HepG2 (cell line): ENCODE measurements around the gene PSMD4. TPM values are rescaled to one million over a fixed set of nuclear protein-coding genes. Genes with fewer than 3 reads are reported as not detected.

ENCODE experiments used
- FIP1L1 ChIP-seq: fragments of 200-400 bp; formaldehyde crosslinking; IDR thresholded peaks from 2 replicates; pipeline ENCODE4 v1.6.1; 2018; ENCODE audit warnings: low read depth, mild to moderate bottlenecking, low read length, moderate library complexity, borderline replicate concordance; ENCODE audit not compliant: insufficient read depth
- FOXJ3 ChIP-seq: sonication (generic); formaldehyde crosslinking; IDR thresholded peaks from 2 replicates; pipeline ENCODE4 v1.4.0; 2020; ENCODE audit warnings: missing genetic modification reagents, mild to moderate bottlenecking, borderline replicate concordance
- HDAC1 ChIP-seq: sonication (generic); formaldehyde crosslinking; IDR thresholded peaks from 2 replicates; pipeline ENCODE4 v1.5.1; 2020; ENCODE audit warnings: mild to moderate bottlenecking, missing genetic modification reagents
- HNRNPLL ChIP-seq: fragments of 200-400 bp; formaldehyde crosslinking; IDR thresholded peaks from 2 replicates; pipeline ENCODE4 v1.6.1; 2017; ENCODE audit warnings: mild to moderate bottlenecking, low read depth, low read length; ENCODE audit not compliant: poor library complexity, severe bottlenecking
- KDM3A ChIP-seq: IDR thresholded peaks from 2 replicates; pipeline ENCODE4 v1.6.1; 2018; ENCODE audit warnings: low read depth, missing compliant biosample characterization
- MNT ChIP-seq: fragments of 450-650 bp; IDR thresholded peaks from 2 replicates; pipeline ENCODE4 v1.6.1; 2016
- SIN3B ChIP-seq: fragments of 150-350 bp; IDR thresholded peaks from 2 replicates; pipeline ENCODE4 v1.6.1; 2014; ENCODE audit warnings: low read length
- THAP8 ChIP-seq: sonication (generic); formaldehyde crosslinking; IDR thresholded peaks from 2 replicates; pipeline ENCODE4 v1.5.1; 2020; ENCODE audit warnings: missing genetic modification reagents, mild to moderate bottlenecking, borderline replicate concordance
- THRA ChIP-seq: sonication (generic); formaldehyde crosslinking; IDR thresholded peaks from 2 replicates; pipeline ENCODE4 v1.4.0; 2020; ENCODE audit warnings: missing genetic modification reagents, borderline replicate concordance
- XRCC5 ChIP-seq: fragments of 200-400 bp; formaldehyde crosslinking; optimal IDR thresholded peaks from 2 replicates; pipeline ENCODE3; 2017; ENCODE audit warnings: mild to moderate bottlenecking, low read length
- ZHX2 ChIP-seq, 2 experiments: sonication (generic) in 1 of 2; formaldehyde crosslinking in 1 of 2; IDR thresholded peaks; 2 replicates each; pipeline versions ENCODE4 v1.6.1 to v1.9.0; 2014 to 2022; ENCODE audit warnings: antibody characterized with exemption in 1 of 2, borderline replicate concordance in 1 of 2, inconsistent platforms in 1 of 2, low read depth in 1 of 2, missing genetic modification reagents in 1 of 2
- ZNF230 ChIP-seq: sonication (generic); formaldehyde crosslinking; IDR thresholded peaks from 2 replicates; pipeline ENCODE4 v1.4.0; 2020; ENCODE audit warnings: mild to moderate bottlenecking, missing genetic modification reagents
- ZNF292 ChIP-seq: sonication (generic); formaldehyde crosslinking; IDR thresholded peaks from 2 replicates; pipeline ENCODE4 v1.8.1; 2022; ENCODE audit warnings: mild to moderate bottlenecking, low read depth, missing genetic modification reagents, borderline replicate concordance
- ZNF441 ChIP-seq: sonication (generic); formaldehyde crosslinking; IDR thresholded peaks from 2 replicates; pipeline ENCODE4 v1.7.0; 2021; ENCODE audit warnings: missing genetic modification reagents, borderline replicate concordance
- ZNF446 ChIP-seq: sonication (generic); formaldehyde crosslinking; IDR thresholded peaks from 2 replicates; pipeline ENCODE4 v1.5.0; 2020; ENCODE audit warnings: mild to moderate bottlenecking, missing genetic modification reagents
- ZNF460 ChIP-seq: sonication (generic); formaldehyde crosslinking; IDR thresholded peaks from 2 replicates; pipeline ENCODE4 v1.5.1; 2020; ENCODE audit warnings: missing genetic modification reagents, mild to moderate bottlenecking, borderline replicate concordance
- ZNF7 ChIP-seq: IDR thresholded peaks from 2 replicates; pipeline ENCODE4 v1.6.1; 2016; ENCODE audit warnings: missing biosample characterization, missing genetic modification reagents
- ZNF724P ChIP-seq: sonication (generic); formaldehyde crosslinking; IDR thresholded peaks from 2 replicates; pipeline ENCODE4 v1.8.0; 2022; ENCODE audit warnings: missing genetic modification reagents, borderline replicate concordance
- polyA plus RNA-seq, 8 experiments: library from polyadenylated mRNA; depleted of rRNA in 3 of 8; stranded (reverse) in 7 of 8; unstranded in 1 of 8; fragments of >200 nt; fragmentation: Illumina TruSeq in 4 of 8; extraction: Trizol in 4 of 8; gene quantifications; 2 replicates each; pipeline versions ENCODE4 v1.2.1 to v1.2.3, GENCODE V29; 2011 to 2016; ENCODE audit warnings: low read depth in 4 of 8, missing spikeins in 1 of 8, mixed read lengths in 1 of 8; ENCODE audit not compliant: insufficient read depth in 1 of 8
- total RNA-seq, 5 experiments: library from RNA; depleted of rRNA; stranded (reverse); fragments of >200 nt; fragmentation: Illumina TruSeq; extraction: Trizol; gene quantifications; 2 replicates each; pipeline ENCODE4 v1.2.3, GENCODE V29; 2016; ENCODE audit warnings: low read depth in 1 of 5

The PSMD4 gene
- total and polyA plus RNA-seq, 2 of the 13 experiments (the other 11 are each of a cell fraction or from before 2014, with no cell fraction given) = 194 to 243 TPM

- TF ChIP-seq ZHX2 (IDR thresholded peaks at IDR 0.05; ENCODE audit: low read depth) (no peak), ZHX2 (CRISPR knock-in tag; IDR thresholded peaks at IDR 0.05; ENCODE audit: borderline replicate concordance) (no peak), HNRNPLL (no peak), THRA (CRISPR knock-in tag) (no peak), ZNF7 (CRISPR knock-in tag) (no peak), FIP1L1 (no peak), ZNF460 (CRISPR knock-in tag) (no peak), SIN3B (no peak), ZNF724P (CRISPR knock-in tag) (no peak), XRCC5 (no peak), ZNF446 (no peak), FOXJ3 (CRISPR knock-in tag) (no peak), ZNF292 (no peak), KDM3A (CRISPR knock-in tag) (no peak), ZNF230 (CRISPR knock-in tag) (no peak), ZNF441 (no peak), HDAC1 (CRISPR knock-in tag) (peak; percentile 51), MNT (no peak), THAP8 (CRISPR knock-in tag) (no peak)
Observed at GRCh38 chr1:151281969-151282882, 27.7 kb downstream of the PSMD4 start, which contains the start of gene ZNF687 (continued).
